Measurements from ENCODE around the gene SRMS.

The SRMS gene

GRCh38 chr20:63503524-63503923 lies 44.0 kb downstream of the SRMS start:
- in situ Hi-C loops (cut with MboI; ENCODE audit: low sequenced_read_pairs), result no loop called here

- in situ Hi-C loops (cut with MboI; ENCODE audit: low sequenced_read_pairs), result no loop called here
Measured at GRCh38 chr20:63502671-63503172, 44.8 kb downstream of the SRMS start.

GRCh38 chr20:63501818-63502670 lies 45.5 kb downstream of the SRMS start:
- in situ Hi-C loops (cut with MboI; ENCODE audit: low sequenced_read_pairs), result no loop called here

GRCh38 chr20:63500902-63501817 lies 46.4 kb downstream of the SRMS start:
- in situ Hi-C loops (cut with MboI; ENCODE audit: low sequenced_read_pairs), result no loop called here

GRCh38 chr20:63500151-63500901 lies 47.2 kb downstream of the SRMS start:
- in situ Hi-C loops (cut with MboI; ENCODE audit: low sequenced_read_pairs), result no loop called here

- in situ Hi-C loops (cut with MboI; ENCODE audit: low sequenced_read_pairs), result no loop called here
Measured at GRCh38 chr20:63499338-63499969, 48.1 kb downstream of the SRMS start.

GRCh38 chr20:63498960-63499337 lies 48.6 kb downstream of the SRMS start, which contains the start of gene EEF1A2:
TSS of gene EEF1A2 (minus strand) at chr20:63499083. CDS start at chr20:63497763, 1,320 bp downstream.
- in situ Hi-C loops (cut with MboI; ENCODE audit: low sequenced_read_pairs), result no loop called here

- in situ Hi-C loops (cut with MboI; ENCODE audit: low sequenced_read_pairs), result no loop called here
Measured at GRCh38 chr20:63497946-63498935, 49.3 kb downstream of the SRMS start.

- in situ Hi-C loops (cut with MboI; ENCODE audit: low sequenced_read_pairs), result no loop called here
Measured at GRCh38 chr20:63497138-63497945, 50.2 kb downstream of the SRMS start.

- in situ Hi-C loops (cut with MboI; ENCODE audit: low sequenced_read_pairs), result no loop called here
Measured at GRCh38 chr20:63496596-63497120, 50.9 kb downstream of the SRMS start.

GRCh38 chr20:63495741-63496595 lies 51.6 kb downstream of the SRMS start:
- in situ Hi-C loops (cut with MboI; ENCODE audit: low sequenced_read_pairs), result no loop called here

- in situ Hi-C loops (cut with MboI; ENCODE audit: low sequenced_read_pairs), result no loop called here
Measured at GRCh38 chr20:63495167-63495720, 52.3 kb downstream of the SRMS start.

GRCh38 chr20:63494420-63495166 lies 53.0 kb downstream of the SRMS start:
- in situ Hi-C loops (cut with MboI; ENCODE audit: low sequenced_read_pairs), result no loop called here

GRCh38 chr20:63494084-63494419 lies 53.5 kb downstream of the SRMS start:
- in situ Hi-C loops (cut with MboI; ENCODE audit: low sequenced_read_pairs), result no loop called here

- in situ Hi-C loops (cut with MboI; ENCODE audit: low sequenced_read_pairs), result no loop called here
Measured at GRCh38 chr20:63493563-63494020, 54.0 kb downstream of the SRMS start.

- in situ Hi-C loops (cut with MboI; ENCODE audit: low sequenced_read_pairs), result no loop called here
Measured at GRCh38 chr20:63492982-63493381, 54.6 kb downstream of the SRMS start.
